Mesendoderm (in vitro differentiated cells): ENCODE results near the gene USH2A.

ENCODE experiments used
- DNase-seq: peaks from one replicate; pipeline ENCODE4 v3.0.0; 2013
- H2AK5ac ChIP-seq: 2 replicates; pipeline ENCODE4 v1.6.1; 2013; ENCODE audit warnings: low read length, inconsistent platforms
- H2BK120ac ChIP-seq: 2 replicates; pipeline ENCODE4 v1.6.1; 2013; ENCODE audit warnings: low read depth, mild to moderate bottlenecking, low read length, moderate library complexity, mixed read lengths
- H2BK15ac ChIP-seq: replicated peaks from 2 replicates; pipeline ENCODE4 v1.6.1; 2013; ENCODE audit warnings: low read depth, mild to moderate bottlenecking, moderate library complexity
- H2BK5ac ChIP-seq: 2 replicates; pipeline ENCODE4 v1.6.1; 2013; ENCODE audit warnings: low read length, inconsistent platforms
- H3K18ac ChIP-seq: 2 replicates; pipeline ENCODE4 v1.6.1; 2013; ENCODE audit warnings: mild to moderate bottlenecking, low read length, mixed read lengths
- H3K23ac ChIP-seq: one replicate; pipeline ENCODE4 v1.6.1; 2013; ENCODE audit warnings: low read length
- H3K27ac ChIP-seq: 2 replicates; pipeline ENCODE4 v1.5.1; 2013; ENCODE audit warnings: low read depth, mild to moderate bottlenecking, inconsistent platforms, low read length, moderate library complexity
- H3K27me3 ChIP-seq: 2 replicates; pipeline ENCODE4 v1.6.1; 2013; ENCODE audit warnings: low read length, control low read depth, mild to moderate bottlenecking, inconsistent platforms; ENCODE audit not compliant: insufficient read depth, poor library complexity
- H3K36me3 ChIP-seq: 2 replicates; pipeline ENCODE4 v1.6.1; 2013; ENCODE audit warnings: low read length, inconsistent platforms; ENCODE audit not compliant: control insufficient read depth, insufficient read depth
- H3K4ac ChIP-seq: one replicate; pipeline ENCODE4 v1.6.1; 2013; ENCODE audit warnings: low read depth, mild to moderate bottlenecking, low read length, moderate library complexity
- H3K4me1 ChIP-seq: 2 replicates; pipeline ENCODE4 v1.6.1; 2013; ENCODE audit warnings: low read depth, low read length, inconsistent platforms; ENCODE audit not compliant: control insufficient read depth
- H3K4me2 ChIP-seq: 2 replicates; pipeline ENCODE4 v1.6.1; 2013; ENCODE audit warnings: low read length
- H3K4me3 ChIP-seq: 2 replicates; pipeline ENCODE4 v1.5.1; 2013; ENCODE audit warnings: mild to moderate bottlenecking, low read length
- H3K56ac ChIP-seq: one replicate; pipeline ENCODE4 v1.6.1; 2013; ENCODE audit warnings: low read length
- H3K79me1 ChIP-seq: 2 replicates; pipeline ENCODE4 v1.6.1; 2013; ENCODE audit warnings: low read length, inconsistent platforms
- H3K79me2 ChIP-seq: 2 replicates; pipeline ENCODE4 v1.6.1; 2013; ENCODE audit warnings: mild to moderate bottlenecking, low read length; ENCODE audit not compliant: control insufficient read depth, insufficient read depth
- H3K9ac ChIP-seq: 2 replicates; pipeline ENCODE4 v1.6.1; 2013; ENCODE audit warnings: low read length, inconsistent platforms
- H4K5ac ChIP-seq: one replicate; pipeline ENCODE4 v1.6.1; 2013; ENCODE audit warnings: low read length
- H4K8ac ChIP-seq: one replicate; pipeline ENCODE4 v1.6.1; 2013; ENCODE audit warnings: low read depth, mild to moderate bottlenecking, control low read depth, low read length, moderate library complexity
- WGBS: extraction: QIAGEN DNeasy Blood & Tissue Kit; methylation state at CpG from one replicate; pipeline ENCODE4 v1.1.7; 2013; ENCODE audit warnings: low lambda C conversion rate, missing lambda C conversion rate; ENCODE audit not compliant: insufficient coverage; ENCODE audit errors: extremely low coverage; 5-methylcytosine and 5-hydroxymethylcytosine counted together

USH2A gene

DNA sequence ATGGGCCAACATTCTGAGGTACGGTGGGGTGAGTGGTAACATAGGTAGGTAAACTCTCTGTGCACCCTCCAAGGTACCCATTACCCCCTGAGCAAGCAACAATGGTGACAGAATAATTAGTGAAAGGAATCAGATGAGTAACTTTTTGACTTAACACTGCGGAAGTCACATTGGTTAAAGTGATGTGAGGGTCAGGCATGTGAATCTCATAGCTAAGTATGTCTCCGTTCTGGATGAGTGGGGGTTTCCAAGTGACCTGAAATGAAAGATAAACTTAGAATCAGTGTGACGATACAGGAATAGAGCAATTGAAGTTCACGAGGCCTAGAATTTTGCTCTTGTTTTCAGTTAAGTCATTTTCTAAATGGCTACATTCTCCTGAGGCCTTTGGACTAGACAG is 544.4 kb downstream of the USH2A start:
- no peak overlapping the region for H3K18ac ChIP-seq
- no peak overlapping the region for H3K56ac ChIP-seq
- H3K36me3 ChIP-seq, result no peaks in the 10 kb centered on the region
- H4K5ac ChIP-seq, result no peak overlapping the region
- H3K4me3 ChIP-seq, result no peak overlapping the region
- no peak overlapping the region for H3K27ac ChIP-seq
- H3K4me2 ChIP-seq, result no peak overlapping the region
- no peak overlapping the region for H2AK5ac ChIP-seq
- H3K9ac ChIP-seq, result no peak overlapping the region
- no CpG with 5 or more reads among the region's 5 CpGs for WGBS
- no peaks in the 10 kb centered on the region for H3K4me1 ChIP-seq
- no peaks in the 10 kb centered on the region for H3K79me2 ChIP-seq
- no peak overlapping the region for H2BK15ac ChIP-seq
- no peak overlapping the region for H3K4ac ChIP-seq
- no peak overlapping the region for H4K8ac ChIP-seq
- no peaks in the 10 kb centered on the region for H3K27me3 ChIP-seq
- DNase-seq, result no peak
- H2BK120ac ChIP-seq, result no peak overlapping the region
- no peak overlapping the region for H3K23ac ChIP-seq
- H3K79me1 ChIP-seq, result no peaks in the 10 kb centered on the region
- H2BK5ac ChIP-seq, result no peak overlapping the region

GRCh38 chr1:215878128-215878527 is 545.1 kb downstream of the USH2A start:
- Histone ChIP-seq H3K27me3 (no peaks in the 10 kb centered on the region), H2BK5ac (no peak overlapping the region), H2BK15ac (no peak overlapping the region), H3K4me1 (no peaks in the 10 kb centered on the region), H3K4me2 (no peak overlapping the region), H3K9ac (no peak overlapping the region), H3K4ac (no peak overlapping the region), H3K79me1 (no peaks in the 10 kb centered on the region), H3K56ac (no peak overlapping the region), H4K5ac (no peak overlapping the region), H3K23ac (no peak overlapping the region), H3K18ac (no peak overlapping the region), H2BK120ac (no peak overlapping the region), H3K79me2 (no peaks in the 10 kb centered on the region), H2AK5ac (no peak overlapping the region), H3K36me3 (no peaks in the 10 kb centered on the region), H4K8ac (no peak overlapping the region), H3K27ac (no peak overlapping the region), H3K4me3 (no peak overlapping the region)
- no peak for DNase-seq
- WGBS, result no CpG with 5 or more reads among the region's 5 CpGs

GRCh38 chr1:215877452-215877951 is 545.7 kb downstream of the USH2A start:
- Histone ChIP-seq H3K23ac (no peak overlapping the region), H3K27me3 (no peaks in the 10 kb centered on the region), H3K4me1 (no peaks in the 10 kb centered on the region), H2BK15ac (no peak overlapping the region), H2BK5ac (no peak overlapping the region), H2BK120ac (no peak overlapping the region), H4K8ac (no peak overlapping the region), H3K4me2 (no peak overlapping the region), H3K9ac (no peak overlapping the region), H3K36me3 (no peaks in the 10 kb centered on the region), H3K56ac (no peak overlapping the region), H3K4me3 (no peak overlapping the region), H2AK5ac (no peak overlapping the region), H3K79me2 (no peaks in the 10 kb centered on the region), H3K79me1 (no peaks in the 10 kb centered on the region), H3K27ac (no peak overlapping the region), H3K18ac (no peak overlapping the region), H4K5ac (no peak overlapping the region), H3K4ac (no peak overlapping the region)
- DNase-seq, result no peak
- no CpG with 5 or more reads among the region's 5 CpGs for WGBS

GRCh38 chr1:215875712-215876111 is 547.5 kb downstream of the USH2A start:
- no peak overlapping the region for H4K5ac ChIP-seq
- H2BK5ac ChIP-seq, result no peak overlapping the region
- H3K27me3 ChIP-seq, result no peaks in the 10 kb centered on the region
- H3K4me2 ChIP-seq, result no peak overlapping the region
- H3K79me2 ChIP-seq, result no peaks in the 10 kb centered on the region
- H2BK15ac ChIP-seq, result no peak overlapping the region
- no peaks in the 10 kb centered on the region for H3K36me3 ChIP-seq
- DNase-seq, result no peak
- H3K9ac ChIP-seq, result no peak overlapping the region
- no peak overlapping the region for H2AK5ac ChIP-seq
- no peak overlapping the region for H3K4ac ChIP-seq
- no peaks in the 10 kb centered on the region for H3K4me1 ChIP-seq
- H3K4me3 ChIP-seq, result no peak overlapping the region
- no peak overlapping the region for H3K18ac ChIP-seq
- H3K56ac ChIP-seq, result no peak overlapping the region
- no peak overlapping the region for H3K27ac ChIP-seq
- no peak overlapping the region for H2BK120ac ChIP-seq
- H3K23ac ChIP-seq, result no peak overlapping the region
- H4K8ac ChIP-seq, result no peak overlapping the region
- no CpG with 5 or more reads among the region's 1 CpG for WGBS
- H3K79me1 ChIP-seq, result no peaks in the 10 kb centered on the region

- no peak overlapping the region for H2BK5ac ChIP-seq
Observed at GRCh38 chr1:215875236-215875635, 548.0 kb downstream of the USH2A start.

DNA sequence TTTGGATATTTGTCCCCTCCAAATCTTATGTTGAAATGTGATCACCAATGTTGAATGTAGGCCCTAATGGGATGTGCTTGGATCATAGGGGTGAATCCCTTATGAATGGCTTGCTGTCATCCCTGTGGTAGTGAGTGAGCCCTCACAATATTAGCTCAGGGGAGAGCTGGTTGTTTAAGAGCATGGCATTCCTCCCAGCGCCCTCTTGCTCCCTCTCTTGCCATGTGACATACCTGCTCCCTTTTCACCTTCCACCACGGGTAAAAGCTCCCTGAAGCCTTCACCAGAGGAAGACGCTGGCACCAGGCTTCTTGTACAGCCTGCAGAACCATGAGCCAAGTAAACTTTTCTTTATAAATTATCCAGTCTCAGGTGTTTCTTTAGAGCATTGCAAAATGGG is 550.6 kb downstream of the USH2A start:
- H3K56ac ChIP-seq, result no peak overlapping the region
- H3K23ac ChIP-seq, result no peak overlapping the region
- H2BK120ac ChIP-seq, result no peak overlapping the region
- H2BK15ac ChIP-seq, result no peak overlapping the region
- H3K27me3 ChIP-seq, result no peaks in the 10 kb centered on the region
- DNase-seq, result peak; percentile 8
- H2BK5ac ChIP-seq, result no peak overlapping the region
- no peak overlapping the region for H4K8ac ChIP-seq
- no peaks in the 10 kb centered on the region for H3K79me2 ChIP-seq
- no peak overlapping the region for H3K4ac ChIP-seq
- H3K4me3 ChIP-seq, result no peak overlapping the region
- no peak overlapping the region for H2AK5ac ChIP-seq
- no peak overlapping the region for H3K27ac ChIP-seq
- WGBS, result no CpG with 5 or more reads among the region's 3 CpGs
- H4K5ac ChIP-seq, result no peak overlapping the region
- no peak overlapping the region for H3K9ac ChIP-seq
- H3K18ac ChIP-seq, result no peak overlapping the region
- H3K4me2 ChIP-seq, result no peak overlapping the region
- H3K36me3 ChIP-seq, result no peaks in the 10 kb centered on the region
- H3K4me1 ChIP-seq, result no peaks in the 10 kb centered on the region
- no peaks in the 10 kb centered on the region for H3K79me1 ChIP-seq

More at GRCh38 chr1:215875236-215875635, 548.0 kb downstream of the USH2A start:
- no peak overlapping the region for H2AK5ac ChIP-seq
- no peak overlapping the region for H3K23ac ChIP-seq
- no peak for DNase-seq
- H4K5ac ChIP-seq, result no peak overlapping the region
- no peaks in the 10 kb centered on the region for H3K79me2 ChIP-seq
- no peaks in the 10 kb centered on the region for H3K27me3 ChIP-seq
- no peak overlapping the region for H3K18ac ChIP-seq
- no CpG with 5 or more reads among the region's 3 CpGs for WGBS
- no peaks in the 10 kb centered on the region for H3K36me3 ChIP-seq
- no peak overlapping the region for H3K4ac ChIP-seq
- no peaks in the 10 kb centered on the region for H3K79me1 ChIP-seq
- H3K27ac ChIP-seq, result no peak overlapping the region
- no peak overlapping the region for H3K4me3 ChIP-seq
- no peak overlapping the region for H3K56ac ChIP-seq
- H2BK120ac ChIP-seq, result no peak overlapping the region
- no peak overlapping the region for H3K9ac ChIP-seq
- H3K4me2 ChIP-seq, result no peak overlapping the region
- no peaks in the 10 kb centered on the region for H3K4me1 ChIP-seq
- H2BK15ac ChIP-seq, result no peak overlapping the region
- H4K8ac ChIP-seq, result no peak overlapping the region
